ENCODE data around the gene FCMR. TPM values are rescaled to one million over a fixed set of nuclear protein-coding genes. Genes with fewer than 3 reads are reported as not detected.

FCMR gene
- polyA plus RNA-seq, 3 donors: 1.9 to 3.0 (median 2.2) TPM

DNA sequence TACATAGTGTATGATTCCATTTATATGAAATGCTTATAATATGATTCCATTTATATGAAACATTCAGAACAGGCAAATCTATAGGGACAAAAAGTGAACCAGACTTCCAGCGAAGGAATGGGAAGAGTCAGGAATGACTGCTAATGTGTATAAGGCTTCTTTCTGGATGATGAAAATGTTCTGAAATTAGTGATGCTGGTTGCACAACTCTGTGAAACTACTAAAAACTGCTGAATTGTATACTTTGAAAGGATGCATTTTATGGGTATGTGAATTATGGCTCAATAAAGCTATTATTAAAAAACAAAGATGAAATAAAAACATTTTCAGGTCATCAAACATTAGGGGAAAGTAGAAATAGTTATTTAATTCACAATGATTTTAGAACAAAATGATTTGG, 38.6 kb downstream of the FCMR start:
- Histone ChIP-seq H3K4me2 (replicated peaks; ENCODE audit: extremely low read depth, low read length, poor library complexity, severe bottlenecking) (no peak overlapping the region), H3K27me3 (ENCODE audit: control insufficient read depth in 2 of 2, insufficient read depth in 2 of 2, low read length in 2 of 2) (peaks cover 0 to 2% of the 10 kb centered on the region in 2 donors), H4K20me1 (ENCODE audit: insufficient read depth, low read length) (no peaks in the 10 kb centered on the region), H2AFZ (ENCODE audit: insufficient read depth, low read depth, low read length, poor library complexity, severe bottlenecking) (no peak overlapping the region), H3K9me3 (replicated peaks in 1 of 2; ENCODE audit: control insufficient read depth in 1 of 2, insufficient read depth in 1 of 2, low read length in 2 of 2) (peaks cover 6 to 7% of the 10 kb centered on the region in 2 donors), H3K4me3 (replicated peaks in 1 of 3; ENCODE audit: low read depth in 2 of 3, low read length in 3 of 3) (no peak overlapping the region), H3K9ac (ENCODE audit: insufficient read depth, low read length, poor library complexity, severe bottlenecking) (no peak overlapping the region), H3K79me2 (ENCODE audit: insufficient read depth, low read length) (no peaks in the 10 kb centered on the region), H3K36me3 (replicated peaks in 1 of 2; ENCODE audit: control insufficient read depth in 1 of 2, insufficient read depth in 2 of 2, low read length in 2 of 2) (no peaks in the 10 kb centered on the region), H3K4me1 (ENCODE audit: control insufficient read depth in 1 of 2, insufficient read depth in 2 of 2, low read length in 2 of 2) (no peaks in the 10 kb centered on the region), H3K27ac (ENCODE audit: low read depth in 1 of 2, low read length in 2 of 2) (no peak overlapping the region)
- Mint-ChIP-seq H3K27me3 (ENCODE audit: low read depth in 3 of 3) (peaks cover 2 to 7% (median 5%) of the 10 kb centered on the region in 3 donors), H3K4me1 (no peaks in the 10 kb centered on the region), H3K27ac (no peak overlapping the region), H3K36me3 (no peaks in the 10 kb centered on the region), H3K9me3 (peaks cover 9 to 28% (median 13%) of the 10 kb centered on the region in 7 donors), H3K4me3 (no peak overlapping the region)
- WGBS (ENCODE audit: insufficient coverage): no CpG with 5 or more reads among the region's 1 CpG
- intact Hi-C loops (cut with micrococcal nuclease): no loop called here
- TF ChIP-seq, protein P1, sequence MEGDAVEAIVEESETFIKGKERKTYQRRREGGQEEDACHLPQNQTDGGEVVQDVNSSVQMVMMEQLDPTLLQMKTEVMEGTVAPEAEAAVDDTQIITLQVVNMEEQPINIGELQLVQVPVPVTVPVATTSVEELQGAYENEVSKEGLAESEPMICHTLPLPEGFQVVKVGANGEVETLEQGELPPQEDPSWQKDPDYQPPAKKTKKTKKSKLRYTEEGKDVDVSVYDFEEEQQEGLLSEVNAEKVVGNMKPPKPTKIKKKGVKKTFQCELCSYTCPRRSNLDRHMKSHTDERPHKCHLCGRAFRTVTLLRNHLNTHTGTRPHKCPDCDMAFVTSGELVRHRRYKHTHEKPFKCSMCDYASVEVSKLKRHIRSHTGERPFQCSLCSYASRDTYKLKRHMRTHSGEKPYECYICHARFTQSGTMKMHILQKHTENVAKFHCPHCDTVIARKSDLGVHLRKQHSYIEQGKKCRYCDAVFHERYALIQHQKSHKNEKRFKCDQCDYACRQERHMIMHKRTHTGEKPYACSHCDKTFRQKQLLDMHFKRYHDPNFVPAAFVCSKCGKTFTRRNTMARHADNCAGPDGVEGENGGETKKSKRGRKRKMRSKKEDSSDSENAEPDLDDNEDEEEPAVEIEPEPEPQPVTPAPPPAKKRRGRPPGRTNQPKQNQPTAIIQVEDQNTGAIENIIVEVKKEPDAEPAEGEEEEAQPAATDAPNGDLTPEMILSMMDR (IDR thresholded peaks at IDR 0.05): no peak
- no peak for DNase-seq

DNA sequence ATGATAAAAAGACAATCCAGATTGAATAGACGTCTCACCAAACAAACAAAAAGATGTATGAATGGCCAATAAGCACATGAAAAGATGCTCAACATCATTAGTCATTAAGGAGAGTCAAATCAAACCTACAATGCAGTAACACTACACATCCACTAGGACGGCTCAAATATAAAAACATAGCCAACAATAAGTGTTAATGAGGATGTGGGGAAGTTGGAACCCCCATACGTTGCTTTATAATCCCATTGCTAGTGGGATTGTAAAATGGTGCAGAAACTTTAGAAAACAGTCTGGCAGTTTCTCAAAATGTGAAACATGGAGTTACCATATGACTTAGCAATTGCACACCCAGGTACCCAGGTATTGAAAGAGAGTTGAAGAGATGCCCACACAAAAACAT, 39.2 kb downstream of the FCMR start:
- no peaks in the 10 kb centered on the region for H3K79me2 ChIP-seq (ENCODE audit: insufficient read depth, low read length)
- no peaks in the 10 kb centered on the region for H3K36me3 Mint-ChIP-seq
- no peaks in the 10 kb centered on the region for H3K4me1 ChIP-seq (ENCODE audit: control insufficient read depth in 1 of 2, insufficient read depth in 2 of 2, low read length in 2 of 2)
- H3K27me3 ChIP-seq (ENCODE audit: control insufficient read depth in 2 of 2, insufficient read depth in 2 of 2, low read length in 2 of 2): peaks cover 0 to 2% of the 10 kb centered on the region in 2 donors
- peaks cover 2 to 7% (median 5%) of the 10 kb centered on the region in 3 donors for H3K27me3 Mint-ChIP-seq (ENCODE audit: low read depth in 3 of 3)
- no peak overlapping the region for H2AFZ ChIP-seq (ENCODE audit: insufficient read depth, low read depth, low read length, poor library complexity, severe bottlenecking)
- no peaks in the 10 kb centered on the region for H3K36me3 ChIP-seq (replicated peaks in 1 of 2; ENCODE audit: control insufficient read depth in 1 of 2, insufficient read depth in 2 of 2, low read length in 2 of 2)
- no peak overlapping the region for H3K4me3 ChIP-seq (replicated peaks in 1 of 3; ENCODE audit: low read depth in 2 of 3, low read length in 3 of 3)
- H3K27ac Mint-ChIP-seq: no peak overlapping the region
- TF ChIP-seq, protein P1 (IDR thresholded peaks at IDR 0.05): peak; percentile 52
- no peak overlapping the region for H3K4me2 ChIP-seq (replicated peaks; ENCODE audit: extremely low read depth, low read length, poor library complexity, severe bottlenecking)
- H3K4me1 Mint-ChIP-seq: no peaks in the 10 kb centered on the region
- no peak overlapping the region for H3K27ac ChIP-seq (ENCODE audit: low read depth in 1 of 2, low read length in 2 of 2)
- intact Hi-C loops (cut with micrococcal nuclease): no loop called here
- no peak overlapping the region for H3K4me3 Mint-ChIP-seq
- H3K9ac ChIP-seq (ENCODE audit: insufficient read depth, low read length, poor library complexity, severe bottlenecking): no peak overlapping the region
- H3K9me3 Mint-ChIP-seq: peaks cover 10 to 34% (median 16%) of the 10 kb centered on the region in 7 donors
- no peaks in the 10 kb centered on the region for H4K20me1 ChIP-seq (ENCODE audit: insufficient read depth, low read length)
- no CpG with 5 or more reads among the region's 3 CpGs for WGBS (ENCODE audit: insufficient coverage)
- peaks cover 8 to 12% of the 10 kb centered on the region in 2 donors for H3K9me3 ChIP-seq (replicated peaks in 1 of 2; ENCODE audit: control insufficient read depth in 1 of 2, insufficient read depth in 1 of 2, low read length in 2 of 2)
- no peak for DNase-seq

Data from CD14-positive monocyte (primary cell).